ENCODE measurements around the gene CMAS.
"Not testable (repeated sequence)": the region's sequence is repeated elsewhere in the genome, so short reads cannot be mapped to it uniquely, and the experiment has no call there.

Gene CMAS

DNA sequence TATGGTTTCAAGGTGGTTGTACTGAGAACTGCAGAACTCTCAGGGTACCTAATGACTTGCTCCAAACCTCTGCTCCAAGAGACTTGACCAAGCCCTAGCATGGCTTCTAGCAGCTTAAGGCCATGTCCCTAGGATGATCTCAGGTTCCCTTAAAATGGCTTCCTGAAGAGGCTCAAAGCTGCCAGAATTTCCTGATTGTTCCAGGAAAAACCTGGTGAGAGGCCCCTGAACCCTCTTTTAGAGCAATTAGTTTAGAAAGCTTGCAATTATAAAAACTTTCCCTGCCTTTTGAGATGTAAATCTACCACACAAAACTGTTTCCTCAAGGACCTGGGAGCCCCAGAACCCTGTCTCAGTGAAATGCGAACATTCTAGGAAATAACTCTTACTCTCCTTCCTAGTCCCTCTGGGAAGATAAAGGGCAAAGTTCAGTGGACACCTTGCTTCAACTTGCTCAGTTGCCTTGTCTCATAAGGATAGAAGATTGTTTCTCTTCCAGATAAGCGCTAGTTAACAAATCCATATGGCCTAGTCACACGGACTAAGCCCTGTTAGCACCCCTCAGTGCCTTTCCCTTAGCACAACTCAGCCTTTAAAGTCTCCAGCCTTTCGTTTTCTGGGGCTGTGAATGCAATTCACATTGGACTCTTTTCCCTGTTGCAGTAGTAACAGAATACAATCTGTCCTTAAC is 2.5 kb downstream of the CMAS start:
- no peak for DNase-seq

DNA sequence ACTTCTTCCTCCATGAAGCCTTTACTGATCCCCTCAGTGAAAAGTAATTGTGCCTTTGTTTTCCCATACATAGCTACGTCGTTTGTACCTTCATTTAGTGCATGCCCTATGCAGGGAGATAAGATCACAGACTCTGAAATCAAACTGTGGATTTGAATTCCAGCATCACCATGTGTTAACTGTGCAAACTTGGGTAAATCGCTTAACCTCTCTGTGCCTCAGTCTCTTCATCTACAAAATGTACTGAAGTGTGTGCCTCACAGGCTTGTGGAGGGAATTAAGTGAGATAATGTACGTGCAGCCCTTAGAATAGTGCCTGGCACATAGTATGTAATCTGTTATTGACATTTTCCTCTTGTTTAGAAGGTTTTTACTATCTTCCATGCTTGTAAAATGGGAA is 4.1 kb downstream of the CMAS start:
- DNase-seq = no peak

- DNase-seq = no peak
Measured at GRCh38 chr12:22051114-22051698, 5.2 kb downstream of the CMAS start.

DNA sequence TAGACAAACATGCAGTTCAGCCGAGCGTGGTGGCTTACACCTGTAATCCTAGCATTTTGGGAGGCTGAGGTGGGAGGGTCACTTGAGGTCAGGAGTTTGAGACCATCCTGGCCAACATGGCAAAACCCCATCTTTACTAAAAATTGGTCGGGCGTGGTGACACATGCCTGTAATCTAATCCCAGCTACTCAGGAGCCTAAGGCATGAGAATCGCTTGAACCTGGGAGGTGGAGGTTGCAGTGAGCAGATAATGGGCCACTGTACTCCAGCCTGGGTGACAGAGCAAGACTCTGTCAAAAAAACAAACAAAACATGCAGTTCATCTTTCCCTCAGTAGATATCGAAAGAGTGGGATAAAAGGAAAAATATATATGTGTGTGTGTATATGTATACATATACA is 7.0 kb downstream of the CMAS start:
- DNase-seq = not testable (repeated sequence)

GRCh38 chr12:22054155-22054554 is 8.1 kb downstream of the CMAS start:
- DNase-seq = no peak

DNA sequence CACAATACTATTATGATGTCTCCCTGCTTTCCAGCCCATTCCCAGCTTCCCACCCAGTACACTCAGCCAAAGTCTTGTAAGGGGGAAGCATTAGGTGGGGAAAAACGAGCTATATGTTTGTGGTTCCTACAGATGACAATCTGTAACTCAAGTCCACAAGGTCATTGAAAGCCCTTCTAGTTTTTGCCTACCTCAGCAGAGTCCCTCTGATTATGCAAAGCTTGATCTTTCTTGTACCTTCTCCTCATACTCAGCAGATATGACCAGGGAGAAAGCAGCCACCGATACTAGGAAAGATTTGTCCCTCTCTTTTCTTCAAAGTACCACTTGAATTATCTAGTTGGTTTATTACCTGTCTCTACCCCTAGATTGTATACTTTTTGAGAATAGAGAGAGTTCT is 10.6 kb downstream of the CMAS start:
- no peak for DNase-seq

GRCh38 chr12:22059976-22060647 is 14.1 kb downstream of the CMAS start:
- no peak for DNase-seq

GRCh38 chr12:22064968-22065367 is 18.9 kb downstream of the CMAS start:
- DNase-seq = no peak

GRCh38 chr12:22066310-22066709 is 20.3 kb downstream of the CMAS start:
- DNase-seq = no peak

- DNase-seq = no peak
Measured at GRCh38 chr12:22069851-22070250, 23.8 kb downstream of the CMAS start.

- DNase-seq = no peak
Measured at GRCh38 chr12:22082190-22082701, 36.2 kb downstream of the CMAS start.

- no peak for DNase-seq
Measured at GRCh38 chr12:22083167-22083566, 37.1 kb downstream of the CMAS start.

DNA sequence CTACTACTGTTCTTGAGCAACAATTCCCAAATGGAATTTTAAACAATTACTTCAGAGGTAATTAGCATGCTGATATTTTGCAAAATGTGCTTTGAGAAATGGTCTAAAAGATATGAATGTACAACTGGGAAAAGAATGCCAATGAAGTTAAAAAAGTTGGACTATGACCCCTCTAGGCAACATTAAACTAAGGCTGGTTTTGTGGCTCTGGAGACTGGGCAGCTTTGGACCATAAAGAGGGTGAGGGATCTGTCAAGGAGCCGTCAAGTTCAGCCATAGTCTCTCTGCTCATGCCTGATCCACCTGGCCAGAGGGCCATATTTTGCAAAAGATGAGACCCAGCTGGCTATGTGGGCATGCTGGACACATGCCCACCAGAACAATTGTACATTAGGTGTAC is 38.8 kb downstream of the CMAS start:
- no peak for DNase-seq

- no peak for DNase-seq
Measured at GRCh38 chr12:22088886-22089285, 42.9 kb downstream of the CMAS start.

DNA sequence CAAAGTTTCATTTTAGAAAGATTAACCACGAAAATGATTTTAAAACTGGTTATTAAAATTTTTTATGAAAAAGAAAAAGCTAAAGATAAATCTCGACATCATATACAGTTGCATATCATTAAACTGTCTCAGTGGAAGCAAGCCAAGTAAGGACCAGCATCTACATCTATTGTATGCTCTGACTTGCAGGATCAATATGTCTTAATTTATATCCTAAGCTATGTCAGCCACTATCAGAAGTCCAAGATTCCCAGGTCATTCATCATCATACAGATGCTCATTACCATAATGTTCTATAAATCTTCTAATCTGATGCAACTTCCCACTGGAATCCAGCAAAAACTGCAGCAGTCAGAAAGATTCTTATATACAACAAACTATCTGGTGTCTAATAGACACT is 43.5 kb downstream of the CMAS start:
- no peak for DNase-seq

GRCh38 chr12:22099062-22099461 is 53.0 kb downstream of the CMAS start:
- not testable (repeated sequence) for DNase-seq

DNA sequence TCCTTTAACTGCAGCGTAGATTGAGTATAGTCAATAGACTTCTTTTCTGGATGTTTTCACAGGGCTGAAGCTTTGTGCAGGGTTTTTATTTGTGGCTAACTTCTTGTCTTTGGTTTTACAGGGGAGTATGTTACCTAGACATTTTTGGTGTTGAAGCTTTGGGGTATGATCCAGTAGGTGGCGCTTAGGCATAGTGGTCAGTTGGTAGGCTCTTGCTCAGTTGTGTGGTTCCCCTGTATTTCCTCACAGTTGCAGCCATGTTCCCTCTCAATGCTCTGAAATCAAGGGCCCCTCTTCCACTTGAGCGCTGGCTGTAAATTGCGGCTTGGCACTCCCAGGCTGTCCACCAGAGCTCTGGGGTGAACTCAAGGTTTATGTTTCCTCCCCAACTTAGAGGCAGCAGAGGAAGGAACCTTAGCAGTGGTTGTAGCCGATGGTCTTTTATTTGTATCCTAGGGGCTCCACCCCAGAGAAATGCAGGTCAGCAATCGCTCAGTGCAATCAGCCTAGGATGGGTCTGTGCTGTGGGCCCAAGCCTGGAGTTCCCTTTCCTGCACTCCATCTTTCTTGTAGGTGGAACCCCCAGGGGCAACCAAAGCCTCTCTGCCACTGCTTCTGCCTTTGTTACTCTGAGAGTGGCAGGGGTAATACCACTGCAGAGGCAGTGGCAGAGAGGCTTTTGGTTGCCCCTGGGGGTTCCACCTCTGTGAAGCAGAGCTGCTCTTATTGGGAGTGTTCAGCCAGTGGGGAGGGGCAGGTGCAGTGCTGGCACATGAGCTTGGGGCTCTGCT is 55.1 kb downstream of the CMAS start:
- DNase-seq = no peak

- no peak for DNase-seq
Measured at GRCh38 chr12:22101749-22102243, 55.8 kb downstream of the CMAS start.

- no peak for DNase-seq
Measured at GRCh38 chr12:22103418-22103817, 57.4 kb downstream of the CMAS start.

GRCh38 chr12:22105542-22105941 is 59.5 kb downstream of the CMAS start:
- no peak for DNase-seq

DNA sequence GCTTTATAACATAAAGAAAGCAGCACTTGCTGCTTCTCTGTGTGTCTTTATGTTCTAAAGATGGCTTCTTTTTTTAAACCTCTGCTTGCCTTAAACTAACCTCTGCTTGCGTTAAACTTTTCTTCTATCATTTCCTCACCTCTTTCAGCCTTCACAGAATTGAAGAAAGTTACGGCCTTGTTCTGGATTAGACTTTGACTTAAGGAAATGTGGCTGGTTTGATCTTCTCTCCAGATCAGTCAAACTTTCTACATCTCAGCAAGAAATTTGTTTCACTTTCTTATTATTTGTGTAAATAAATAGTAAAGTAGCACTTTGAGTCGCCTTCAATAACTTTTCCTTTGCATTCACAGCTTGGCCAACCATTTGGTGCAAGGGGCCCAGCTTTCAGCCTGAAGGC is 64.2 kb downstream of the CMAS start:
- DNase-seq = no peak
